Hepatocyte (in vitro differentiated cells): ENCODE data around the gene CLEC4M. TPM values are rescaled to one million over a fixed set of nuclear protein-coding genes. Genes with fewer than 3 reads are reported as not detected.

Experiments
- DNase-seq: peaks from one replicate; pipeline ENCODE4 v3.0.0-alpha.2; 2016; ENCODE audit warnings: low spot score
- H2AFZ ChIP-seq: fragments of 200-600 bp; sonication (generic); 2 replicates; pipeline ENCODE4 v1.6.0; 2016; ENCODE audit warnings: antibody characterized with exemption, mild to moderate bottlenecking
- H3K27ac ChIP-seq: fragments of 200-600 bp; sonication (generic); 2 replicates; pipeline ENCODE4 v1.5.1; 2016; ENCODE audit warnings: mild to moderate bottlenecking
- H3K27me3 ChIP-seq: fragments of 200-600 bp; sonication (generic); 2 replicates; pipeline ENCODE4 v1.6.1; 2016
- H3K36me3 ChIP-seq: fragments of 200-600 bp; sonication (generic); replicated peaks from 2 replicates; pipeline ENCODE4 v1.5.1; 2016; ENCODE audit warnings: low read depth; ENCODE audit not compliant: insufficient read depth
- H3K4me1 ChIP-seq: fragments of 200-600 bp; sonication (generic); 2 replicates; pipeline ENCODE4 v1.5.1; 2016; ENCODE audit warnings: mild to moderate bottlenecking, moderate library complexity; ENCODE audit not compliant: insufficient read depth
- H3K4me2 ChIP-seq: fragments of 200-600 bp; sonication (generic); 2 replicates; pipeline ENCODE4 v1.6.0; 2016
- H3K4me3 ChIP-seq: fragments of 200-600 bp; sonication (generic); 2 replicates; pipeline ENCODE4 v1.5.1; 2016; ENCODE audit warnings: mild to moderate bottlenecking
- H3K79me2 ChIP-seq: fragments of 200-600 bp; sonication (generic); 2 replicates; pipeline ENCODE4 v1.6.0; 2017; ENCODE audit warnings: mild to moderate bottlenecking
- H3K9me2 ChIP-seq: fragments of 200-600 bp; sonication (generic); replicated peaks from 2 replicates; pipeline ENCODE4 v1.6.0; 2017; ENCODE audit warnings: mild to moderate bottlenecking; ENCODE audit not compliant: insufficient read depth
- H3K9me3 ChIP-seq: fragments of 200-600 bp; sonication (generic); 2 replicates; pipeline ENCODE4 v1.5.1; 2016; ENCODE audit warnings: low read depth, mild to moderate bottlenecking
- H4K20me1 ChIP-seq: fragments of 200-600 bp; sonication (generic); 2 replicates; pipeline ENCODE4 v1.6.0; 2016; ENCODE audit warnings: mild to moderate bottlenecking; ENCODE audit not compliant: insufficient read depth, poor library complexity, severe bottlenecking
- EZH2 ChIP-seq: fragments of 200-600 bp; sonication (generic); IDR thresholded peaks from 2 replicates; pipeline ENCODE4 v1.6.1; 2016; ENCODE audit warnings: antibody characterized with exemption, mild to moderate bottlenecking, borderline replicate concordance
- EZH2phosphoT487 ChIP-seq: fragments of 200-600 bp; sonication (generic); IDR thresholded peaks from one replicate; pipeline ENCODE4 v1.6.1; 2018; ENCODE audit warnings: antibody characterized with exemption, mild to moderate bottlenecking, low read depth, moderate library complexity; ENCODE audit not compliant: unreplicated experiment, severe bottlenecking
- WGBS: methylation state at CpG from one replicate; pipeline ENCODE4 v1.1.6; 2016; ENCODE audit warnings: low lambda C conversion rate; ENCODE audit errors: missing lambda C conversion rate; 5-methylcytosine and 5-hydroxymethylcytosine counted together
- polyA plus RNA-seq: library from polyadenylated mRNA; unstranded; fragments of >200 nt; fragmentation: Nextera tagmentation; extraction: Ambion mirVana; gene quantifications from 2 replicates; pipeline ENCODE4 v1.2.1, GENCODE V29; 2016
- total RNA-seq: library from RNA; depleted of rRNA; stranded (reverse); fragments of >200 nt; gene quantifications from 2 replicates; pipeline ENCODE4 v1.2.3, GENCODE V29; 2014
- TF ChIP-seq, protein P1 (sequence below): fragments of 200-600 bp; sonication (generic); IDR thresholded peaks from 2 replicates; pipeline ENCODE4 v1.5.1; 2016; ENCODE audit warnings: antibody characterized with exemption, mild to moderate bottlenecking; ENCODE audit not compliant: poor library complexity

The CLEC4M gene
- total and polyA plus RNA-seq, 2 experiments from 2014 or later = 0.07 TPM; not detected in 1

DNA sequence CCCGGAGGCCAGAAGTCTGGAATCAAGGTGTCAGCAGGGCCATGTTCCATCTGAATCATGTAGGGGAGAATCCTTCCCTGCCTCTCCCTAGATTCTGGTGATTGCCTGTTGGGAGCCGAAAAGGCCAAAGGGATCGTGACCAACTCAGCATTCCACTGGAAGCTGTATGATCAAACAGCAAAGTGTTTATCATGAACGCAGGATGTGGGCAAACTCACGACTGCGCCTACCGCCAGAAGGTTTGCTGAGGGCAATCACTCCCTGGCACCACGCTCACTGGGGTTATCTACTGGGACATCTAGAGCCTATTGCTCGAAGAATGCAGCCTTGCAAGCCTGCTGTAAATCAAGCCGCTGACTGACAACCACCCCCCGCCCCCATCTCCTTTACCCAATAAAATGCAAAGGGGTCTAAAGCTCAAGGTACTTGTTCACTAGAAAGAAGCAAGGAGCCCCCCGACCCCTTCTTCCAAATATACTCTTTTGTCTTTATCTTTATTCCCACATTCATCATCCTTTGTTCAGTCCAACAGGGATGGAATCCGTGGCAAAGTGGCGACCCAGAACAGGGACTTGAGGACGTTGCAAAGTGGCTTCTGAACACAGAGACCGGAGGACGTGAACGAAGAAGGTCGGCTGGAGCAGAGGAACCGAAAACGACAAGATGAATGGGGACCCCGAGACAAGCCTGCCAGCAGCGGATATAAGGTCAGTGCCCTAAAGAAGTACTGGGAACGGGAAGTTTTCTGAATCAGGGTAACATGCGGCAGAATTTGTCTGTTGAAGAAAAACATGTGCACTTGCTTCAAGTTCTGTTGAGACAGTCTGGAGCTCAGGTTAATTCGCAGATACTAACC is 16.8 kb downstream of the CLEC4M start:
- no peak overlapping the region for H3K27ac ChIP-seq
- no peak overlapping the region for H3K4me2 ChIP-seq
- no peaks in the 10 kb centered on the region for H4K20me1 ChIP-seq
- WGBS = 80% methylated on average over 26 of the region's 26 CpGs
- no peaks in the 10 kb centered on the region for H3K79me2 ChIP-seq
- no peaks in the 10 kb centered on the region for H3K4me1 ChIP-seq
- no peaks in the 10 kb centered on the region for H3K9me3 ChIP-seq
- peaks cover 13% of the 10 kb centered on the region for H3K27me3 ChIP-seq
- no peaks in the 10 kb centered on the region for H3K9me2 ChIP-seq
- DNase-seq = no peak
- TF ChIP-seq, protein P1, sequence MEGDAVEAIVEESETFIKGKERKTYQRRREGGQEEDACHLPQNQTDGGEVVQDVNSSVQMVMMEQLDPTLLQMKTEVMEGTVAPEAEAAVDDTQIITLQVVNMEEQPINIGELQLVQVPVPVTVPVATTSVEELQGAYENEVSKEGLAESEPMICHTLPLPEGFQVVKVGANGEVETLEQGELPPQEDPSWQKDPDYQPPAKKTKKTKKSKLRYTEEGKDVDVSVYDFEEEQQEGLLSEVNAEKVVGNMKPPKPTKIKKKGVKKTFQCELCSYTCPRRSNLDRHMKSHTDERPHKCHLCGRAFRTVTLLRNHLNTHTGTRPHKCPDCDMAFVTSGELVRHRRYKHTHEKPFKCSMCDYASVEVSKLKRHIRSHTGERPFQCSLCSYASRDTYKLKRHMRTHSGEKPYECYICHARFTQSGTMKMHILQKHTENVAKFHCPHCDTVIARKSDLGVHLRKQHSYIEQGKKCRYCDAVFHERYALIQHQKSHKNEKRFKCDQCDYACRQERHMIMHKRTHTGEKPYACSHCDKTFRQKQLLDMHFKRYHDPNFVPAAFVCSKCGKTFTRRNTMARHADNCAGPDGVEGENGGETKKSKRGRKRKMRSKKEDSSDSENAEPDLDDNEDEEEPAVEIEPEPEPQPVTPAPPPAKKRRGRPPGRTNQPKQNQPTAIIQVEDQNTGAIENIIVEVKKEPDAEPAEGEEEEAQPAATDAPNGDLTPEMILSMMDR = no peak
- no peak for TF ChIP-seq EZH2
- no peak for TF ChIP-seq EZH2phosphoT487
- H3K36me3 ChIP-seq = no peaks in the 10 kb centered on the region
- no peak overlapping the region for H2AFZ ChIP-seq
- no peak overlapping the region for H3K4me3 ChIP-seq

DNA sequence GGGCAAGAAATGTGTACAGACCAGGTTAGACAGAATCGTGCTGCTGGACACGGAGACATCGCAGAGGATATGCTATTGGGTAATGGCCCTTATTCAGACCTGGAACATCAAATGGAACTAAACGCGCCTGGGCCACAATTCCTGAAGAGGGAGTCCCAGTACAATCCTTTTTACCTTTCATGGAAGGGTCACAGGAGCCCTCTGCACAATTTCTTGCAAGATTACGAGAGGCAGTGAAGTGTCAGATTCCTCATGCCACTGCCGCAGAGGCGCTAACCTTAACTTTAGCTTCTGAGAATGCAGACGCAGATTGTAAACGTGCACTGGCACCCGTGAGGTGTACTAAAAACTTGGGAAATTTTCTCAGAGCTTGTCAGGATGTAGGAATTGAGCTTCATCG is 18.1 kb downstream of the CLEC4M start:
- H3K9me2 ChIP-seq = no peaks in the 10 kb centered on the region
- no peak for DNase-seq
- no peaks in the 10 kb centered on the region for H3K4me1 ChIP-seq
- H3K4me3 ChIP-seq = no peak overlapping the region
- no peaks in the 10 kb centered on the region for H3K79me2 ChIP-seq
- 44% methylated on average over 12 of the region's 12 CpGs for WGBS
- H3K27me3 ChIP-seq = peaks cover 15% of the 10 kb centered on the region
- no peaks in the 10 kb centered on the region for H4K20me1 ChIP-seq
- TF ChIP-seq EZH2phosphoT487 (no peak), EZH2 (no peak)
- TF ChIP-seq, protein P1 = no peak
- H3K27ac ChIP-seq = no peak overlapping the region
- no peak overlapping the region for H3K4me2 ChIP-seq
- H2AFZ ChIP-seq = no peak overlapping the region
- no peaks in the 10 kb centered on the region for H3K9me3 ChIP-seq
- H3K36me3 ChIP-seq = no peaks in the 10 kb centered on the region

DNA sequence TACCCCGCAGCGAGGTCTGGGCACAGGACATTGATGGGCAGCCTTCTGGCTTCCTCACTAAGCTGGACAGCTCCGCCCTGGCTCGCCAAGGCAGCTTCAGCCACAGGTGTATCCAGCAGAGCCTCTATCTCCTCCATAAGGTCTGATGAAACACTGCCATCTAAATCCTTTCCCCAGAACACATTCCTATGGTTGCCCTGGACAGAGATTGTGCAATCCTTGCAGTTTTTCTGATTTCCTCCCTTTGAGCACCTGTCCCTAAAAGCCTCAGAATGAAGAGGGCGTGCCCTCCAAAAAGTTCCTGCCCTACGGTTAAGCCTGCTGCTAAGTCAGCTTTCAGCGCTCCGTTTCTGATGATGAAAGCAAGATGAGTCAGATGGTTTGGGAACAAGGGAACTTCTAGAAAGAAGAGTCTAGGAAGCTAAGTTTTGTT is 21.0 kb downstream of the CLEC4M start:
- TF ChIP-seq EZH2phosphoT487 = no peak
- TF ChIP-seq EZH2 = no peak
- TF ChIP-seq, protein P1 = no peak
- peaks cover 37% of the 10 kb centered on the region for H3K27me3 ChIP-seq

More for the DNA sequence above, 21.0 kb downstream of the CLEC4M start:
- Histone ChIP-seq H3K9me2 (no peaks in the 10 kb centered on the region), H3K4me3 (no peak overlapping the region), H3K79me2 (no peaks in the 10 kb centered on the region), H3K4me2 (no peak overlapping the region), H3K9me3 (no peaks in the 10 kb centered on the region), H3K27ac (no peak overlapping the region), H3K4me1 (no peaks in the 10 kb centered on the region), H2AFZ (no peak overlapping the region), H4K20me1 (no peaks in the 10 kb centered on the region), H3K36me3 (no peaks in the 10 kb centered on the region)
- WGBS = 21% methylated on average over 8 of the region's 8 CpGs
- peak; percentile 58 for DNase-seq
